HG02571 (cell line): ENCODE results near the gene TMIGD2.
"Not testable (repeated sequence)": the region's sequence is repeated elsewhere in the genome, so short reads cannot be mapped to it uniquely, and the experiment has no call there.

ENCODE experiments used
- ATAC-seq: cut with Tn5 transposase; IDR thresholded peaks from one replicate; pipeline ENCODE4 v1.9.1; 2021; ENCODE audit warnings: mild to moderate bottlenecking, moderate library complexity; ENCODE audit not compliant: unreplicated experiment

Gene TMIGD2

GRCh38 chr19:4267901-4268815 is 34.0 kb downstream of the TMIGD2 start:
- no peak for ATAC-seq

GRCh38 chr19:4267101-4267900 is 34.9 kb downstream of the TMIGD2 start:
- no peak for ATAC-seq

GRCh38 chr19:4266253-4267000 is 35.8 kb downstream of the TMIGD2 start:
- no peak for ATAC-seq

GRCh38 chr19:4264812-4265211 is 37.4 kb downstream of the TMIGD2 start:
- no peak for ATAC-seq

- ATAC-seq, result no peak
These were observed 41.5 kb downstream of the TMIGD2 start for GRCh38 chr19:4260613-4261191.

GRCh38 chr19:4258181-4258580 is 44.0 kb downstream of the TMIGD2 start:
- ATAC-seq, result no peak

- no peak for ATAC-seq
These were observed 45.2 kb downstream of the TMIGD2 start for GRCh38 chr19:4257025-4257424.

GRCh38 chr19:4256563-4256962 is 45.6 kb downstream of the TMIGD2 start:
- no peak for ATAC-seq

GRCh38 chr19:4246767-4247593 is 55.2 kb downstream of the TMIGD2 start, which contains the start of gene YJU2:
TSS of gene YJU2 (plus strand) at chr19:4247080. CDS start at chr19:4247147, 67 bp downstream.
- ATAC-seq, result peak; percentile 82

GRCh38 chr19:4245938-4246337 is 56.3 kb downstream of the TMIGD2 start:
- ATAC-seq, result not testable (repeated sequence)
